Astrocyte (in vitro differentiated cells and primary cell): ENCODE measurements around the gene LDAH.

ENCODE experiments used
- EZH2 ChIP-seq: IDR thresholded peaks from 2 replicates; pipeline ENCODE4 v1.6.1; 2012; ENCODE audit warnings: mild to moderate bottlenecking, low read length, inconsistent platforms; ENCODE audit not compliant: insufficient read depth
- TF ChIP-seq, protein P1 (sequence below): IDR thresholded peaks from 2 replicates; pipeline ENCODE4 v1.5.1; 2011; ENCODE audit warnings: low read depth, mild to moderate bottlenecking, inconsistent platforms, low read length, moderate library complexity; ENCODE audit not compliant: insufficient read depth

DNA sequence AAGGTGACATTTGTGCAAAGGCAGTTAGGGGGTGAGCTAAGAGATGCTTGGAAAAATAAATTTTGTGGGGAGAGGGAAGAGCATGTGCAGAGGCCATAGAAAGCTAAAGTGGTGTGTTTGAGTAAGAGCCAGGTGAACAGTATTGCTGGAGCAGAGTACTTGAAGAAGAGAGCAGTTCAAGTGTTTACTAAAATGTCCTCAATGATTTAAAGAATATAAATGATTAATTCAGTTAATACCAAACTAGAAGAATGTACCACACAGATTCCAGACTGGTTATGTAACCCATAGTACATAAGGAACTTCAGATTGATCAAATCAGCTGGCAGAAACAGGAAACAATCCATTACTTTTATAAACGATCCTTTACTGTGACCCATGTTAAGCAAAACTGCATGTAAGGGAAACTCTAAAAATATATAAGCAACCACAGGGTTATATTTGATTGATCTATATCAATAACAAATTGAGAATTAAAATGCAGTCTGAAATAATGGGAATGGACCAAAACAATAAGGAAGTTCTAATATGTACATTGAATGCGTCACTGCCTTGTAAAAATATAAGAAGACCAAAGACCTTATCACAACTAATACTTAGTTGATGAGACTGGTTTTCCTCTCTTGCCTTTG, 76.9 kb downstream of the LDAH start:
- TF ChIP-seq EZH2: no peak
- TF ChIP-seq, protein P1, sequence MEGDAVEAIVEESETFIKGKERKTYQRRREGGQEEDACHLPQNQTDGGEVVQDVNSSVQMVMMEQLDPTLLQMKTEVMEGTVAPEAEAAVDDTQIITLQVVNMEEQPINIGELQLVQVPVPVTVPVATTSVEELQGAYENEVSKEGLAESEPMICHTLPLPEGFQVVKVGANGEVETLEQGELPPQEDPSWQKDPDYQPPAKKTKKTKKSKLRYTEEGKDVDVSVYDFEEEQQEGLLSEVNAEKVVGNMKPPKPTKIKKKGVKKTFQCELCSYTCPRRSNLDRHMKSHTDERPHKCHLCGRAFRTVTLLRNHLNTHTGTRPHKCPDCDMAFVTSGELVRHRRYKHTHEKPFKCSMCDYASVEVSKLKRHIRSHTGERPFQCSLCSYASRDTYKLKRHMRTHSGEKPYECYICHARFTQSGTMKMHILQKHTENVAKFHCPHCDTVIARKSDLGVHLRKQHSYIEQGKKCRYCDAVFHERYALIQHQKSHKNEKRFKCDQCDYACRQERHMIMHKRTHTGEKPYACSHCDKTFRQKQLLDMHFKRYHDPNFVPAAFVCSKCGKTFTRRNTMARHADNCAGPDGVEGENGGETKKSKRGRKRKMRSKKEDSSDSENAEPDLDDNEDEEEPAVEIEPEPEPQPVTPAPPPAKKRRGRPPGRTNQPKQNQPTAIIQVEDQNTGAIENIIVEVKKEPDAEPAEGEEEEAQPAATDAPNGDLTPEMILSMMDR: no peak
